ENCODE results near the gene TMEM14A. TPM values are rescaled to one million over a fixed set of nuclear protein-coding genes. Genes with fewer than 3 reads are reported as not detected.

TMEM14A gene
- total RNA-seq, 2 donors from 2014 or later = 9.2 to 12.6 TPM

DNA sequence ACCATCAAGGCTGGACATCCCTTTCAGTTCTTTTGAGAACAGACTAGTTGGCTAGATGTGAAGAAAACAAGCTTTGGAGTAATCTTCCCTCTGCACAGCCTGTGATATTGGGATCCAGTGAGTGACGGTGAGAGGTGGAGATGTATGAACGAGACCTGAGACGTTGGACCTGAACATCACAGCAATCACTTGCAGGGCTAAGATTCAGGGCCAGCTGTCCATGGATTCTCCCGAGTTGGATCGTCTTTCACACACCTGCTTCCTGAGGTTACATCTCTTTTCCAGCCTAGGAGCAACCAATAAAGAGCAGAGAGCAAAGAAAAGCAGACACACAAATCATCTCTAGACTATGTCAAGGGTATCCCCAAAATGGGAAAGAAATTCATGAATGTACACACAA is 30.0 kb upstream of the TMEM14A start:
- no peak overlapping the region for H3K4me3 ChIP-seq (ENCODE audit: low read length)
- Mint-ChIP-seq H3K4me3 (no peak overlapping the region), H3K36me3 (ENCODE audit: low read depth) (no peaks in the 10 kb centered on the region), H3K4me1 (peaks cover 23% of the 10 kb centered on the region), H3K27ac (no peak overlapping the region), H3K27me3 (ENCODE audit: insufficient read depth) (no peaks in the 10 kb centered on the region), H3K9me3 (no peaks in the 10 kb centered on the region)
- H3K4me1 ChIP-seq (ENCODE audit: control insufficient read depth, insufficient read depth, low read length) = peaks cover 11% of the 10 kb centered on the region
- H3K9ac ChIP-seq (ENCODE audit: extremely low read depth, low read length, poor library complexity, severe bottlenecking) = no peak overlapping the region
- no peak for DNase-seq
- no peaks in the 10 kb centered on the region for H3K36me3 ChIP-seq (ENCODE audit: control insufficient read depth, insufficient read depth, low read length)
- no peak overlapping the region for H3K27ac ChIP-seq (ENCODE audit: low read depth, low read length)
- 87 to 94% methylated on average over 5 of the region's 5 CpGs for WGBS, 2 experiments (ENCODE audit: insufficient coverage in 1 of 2, insufficient read length in 1 of 2)
- TF ChIP-seq, protein P1, sequence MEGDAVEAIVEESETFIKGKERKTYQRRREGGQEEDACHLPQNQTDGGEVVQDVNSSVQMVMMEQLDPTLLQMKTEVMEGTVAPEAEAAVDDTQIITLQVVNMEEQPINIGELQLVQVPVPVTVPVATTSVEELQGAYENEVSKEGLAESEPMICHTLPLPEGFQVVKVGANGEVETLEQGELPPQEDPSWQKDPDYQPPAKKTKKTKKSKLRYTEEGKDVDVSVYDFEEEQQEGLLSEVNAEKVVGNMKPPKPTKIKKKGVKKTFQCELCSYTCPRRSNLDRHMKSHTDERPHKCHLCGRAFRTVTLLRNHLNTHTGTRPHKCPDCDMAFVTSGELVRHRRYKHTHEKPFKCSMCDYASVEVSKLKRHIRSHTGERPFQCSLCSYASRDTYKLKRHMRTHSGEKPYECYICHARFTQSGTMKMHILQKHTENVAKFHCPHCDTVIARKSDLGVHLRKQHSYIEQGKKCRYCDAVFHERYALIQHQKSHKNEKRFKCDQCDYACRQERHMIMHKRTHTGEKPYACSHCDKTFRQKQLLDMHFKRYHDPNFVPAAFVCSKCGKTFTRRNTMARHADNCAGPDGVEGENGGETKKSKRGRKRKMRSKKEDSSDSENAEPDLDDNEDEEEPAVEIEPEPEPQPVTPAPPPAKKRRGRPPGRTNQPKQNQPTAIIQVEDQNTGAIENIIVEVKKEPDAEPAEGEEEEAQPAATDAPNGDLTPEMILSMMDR (conservative IDR thresholded peaks at IDR 0.05) = no peak
- no peaks in the 10 kb centered on the region for H3K9me3 ChIP-seq (ENCODE audit: control insufficient read depth, low read length)
- H3K27me3 ChIP-seq (ENCODE audit: control insufficient read depth, insufficient read depth, low read length, poor library complexity, severe bottlenecking) = no peaks in the 10 kb centered on the region

DNA sequence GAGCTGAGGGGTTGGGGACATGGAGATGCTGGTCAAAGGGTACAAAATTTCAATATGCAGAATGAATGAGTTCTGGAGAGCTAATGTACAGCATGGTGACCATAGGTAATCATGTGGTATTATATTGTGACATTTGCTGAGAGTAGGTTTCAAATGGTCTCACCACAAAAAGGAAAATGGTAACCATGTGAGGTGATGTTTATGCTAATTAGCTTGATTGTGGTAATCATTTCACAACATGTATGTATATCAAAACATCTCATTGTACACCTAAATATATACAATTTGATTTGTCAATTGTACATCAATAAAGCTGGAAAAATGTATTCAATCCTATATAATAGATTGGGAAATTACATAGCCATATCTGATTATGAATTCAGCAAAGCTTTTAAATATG is 29.5 kb upstream of the TMEM14A start:
- Histone ChIP-seq H3K4me3 (ENCODE audit: low read length) (no peak overlapping the region), H3K27ac (ENCODE audit: low read depth, low read length) (no peak overlapping the region), H3K4me1 (ENCODE audit: control insufficient read depth, insufficient read depth, low read length) (peaks cover 11% of the 10 kb centered on the region), H3K27me3 (ENCODE audit: control insufficient read depth, insufficient read depth, low read length, poor library complexity, severe bottlenecking) (no peaks in the 10 kb centered on the region), H3K9me3 (ENCODE audit: control insufficient read depth, low read length) (no peaks in the 10 kb centered on the region), H3K36me3 (ENCODE audit: control insufficient read depth, insufficient read depth, low read length) (no peaks in the 10 kb centered on the region), H3K9ac (ENCODE audit: extremely low read depth, low read length, poor library complexity, severe bottlenecking) (no peak overlapping the region)
- peaks cover 23% of the 10 kb centered on the region for H3K4me1 Mint-ChIP-seq
- H3K36me3 Mint-ChIP-seq (ENCODE audit: low read depth) = no peaks in the 10 kb centered on the region
- H3K27me3 Mint-ChIP-seq (ENCODE audit: insufficient read depth) = no peaks in the 10 kb centered on the region
- no peak overlapping the region for H3K4me3 Mint-ChIP-seq
- H3K9me3 Mint-ChIP-seq = no peaks in the 10 kb centered on the region
- TF ChIP-seq, protein P1 (conservative IDR thresholded peaks at IDR 0.05) = no peak
- H3K27ac Mint-ChIP-seq = no peak overlapping the region
- DNase-seq = no peak

DNA sequence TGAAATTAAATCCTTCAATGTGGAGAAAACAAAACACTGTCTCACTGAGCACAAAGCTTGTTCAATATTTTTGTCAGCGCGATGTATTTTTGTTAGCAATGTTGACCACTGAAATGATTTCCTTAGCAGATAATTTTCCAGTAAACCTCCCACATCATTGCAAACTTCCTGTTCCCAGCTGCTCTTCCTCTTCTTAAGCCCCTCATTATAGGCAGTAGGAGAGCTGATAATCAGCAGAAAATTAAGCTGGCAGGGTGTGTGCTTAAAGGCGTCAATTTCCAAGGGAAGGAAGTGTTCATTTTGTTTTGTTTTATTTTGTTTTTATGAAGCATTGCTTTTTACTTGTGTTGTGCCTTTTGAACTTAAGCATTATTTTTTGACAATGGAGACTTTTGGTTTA is 29.1 kb upstream of the TMEM14A start:
- Mint-ChIP-seq H3K4me1 (peaks cover 23% of the 10 kb centered on the region), H3K27ac (no peak overlapping the region), H3K27me3 (ENCODE audit: insufficient read depth) (peaks cover under 1% of the 10 kb centered on the region), H3K9me3 (no peaks in the 10 kb centered on the region), H3K36me3 (ENCODE audit: low read depth) (no peaks in the 10 kb centered on the region), H3K4me3 (no peak overlapping the region)
- no peaks in the 10 kb centered on the region for H3K27me3 ChIP-seq (ENCODE audit: control insufficient read depth, insufficient read depth, low read length, poor library complexity, severe bottlenecking)
- H3K36me3 ChIP-seq (ENCODE audit: control insufficient read depth, insufficient read depth, low read length) = no peaks in the 10 kb centered on the region
- TF ChIP-seq, protein P1 (conservative IDR thresholded peaks at IDR 0.05) = no peak
- DNase-seq = no peak
- WGBS, 2 experiments (ENCODE audit: insufficient coverage in 1 of 2, insufficient read length in 1 of 2) = 89% methylated on average over 3 of the region's 3 CpGs
- no peaks in the 10 kb centered on the region for H3K9me3 ChIP-seq (ENCODE audit: control insufficient read depth, low read length)
- no peak overlapping the region for H3K27ac ChIP-seq (ENCODE audit: low read depth, low read length)
- H3K4me1 ChIP-seq (ENCODE audit: control insufficient read depth, insufficient read depth, low read length) = peaks cover 11% of the 10 kb centered on the region
- H3K9ac ChIP-seq (ENCODE audit: extremely low read depth, low read length, poor library complexity, severe bottlenecking) = no peak overlapping the region
- peak overlapping the region; percentile 41 for H3K4me3 ChIP-seq (ENCODE audit: low read length)

Data from endodermal cell (in vitro differentiated cells).